Activated naive CD8-positive, alpha-beta T cell (primary cell): ENCODE results near the gene FCER1G.
"Not testable (repeated sequence)": the region's sequence is repeated elsewhere in the genome, so short reads cannot be mapped to it uniquely, and the experiment has no call there.

ENCODE experiments used
- H3K27ac Mint-ChIP-seq: one replicate; pipeline ENCODE4 v1.8.0; 2021; ENCODE audit warnings: mixed read lengths
- H3K27me3 Mint-ChIP-seq: one replicate; pipeline ENCODE4 v1.8.0; 2021; ENCODE audit warnings: mixed read lengths
- H3K36me3 Mint-ChIP-seq: one replicate; pipeline ENCODE4 v1.8.0; 2021; ENCODE audit warnings: mixed read lengths
- H3K4me1 Mint-ChIP-seq: one replicate; pipeline ENCODE4 v1.8.0; 2021; ENCODE audit warnings: low read depth, mixed read lengths
- H3K4me3 Mint-ChIP-seq: one replicate; pipeline ENCODE4 v1.8.0; 2021; ENCODE audit warnings: mild to moderate bottlenecking, mixed read lengths
- H3K9me3 Mint-ChIP-seq: one replicate; pipeline ENCODE4 v1.8.0; 2021; ENCODE audit warnings: low read depth, mixed read lengths

Gene FCER1G

GRCh38 chr1:161257109-161257508 lies 42.0 kb downstream of the FCER1G start:
- H3K27me3 Mint-ChIP-seq, result peaks cover 44% of the 10 kb centered on the region
- not testable (repeated sequence) for H3K9me3 Mint-ChIP-seq, H3K4me3 Mint-ChIP-seq, H3K27ac Mint-ChIP-seq
- peaks cover 15% of the 10 kb centered on the region for H3K36me3 Mint-ChIP-seq
- peaks cover 24% of the 10 kb centered on the region for H3K4me1 Mint-ChIP-seq

GRCh38 chr1:161258439-161259344 lies 43.6 kb downstream of the FCER1G start, which contains the start of gene PCP4L1:
Gene PCP4L1, plus strand, starts transcription at chr1:161258745. Its CDS starts 230 bp downstream, at chr1:161258975.
- H3K27me3 Mint-ChIP-seq, result peaks cover 48% of the 10 kb centered on the region
- peaks cover 3% of the 10 kb centered on the region for H3K9me3 Mint-ChIP-seq
- peak within 1 kb of the TSS; percentile 78 for H3K4me3 Mint-ChIP-seq
- H3K36me3 Mint-ChIP-seq, result peaks cover 15% of the 10 kb centered on the region
- peaks cover 24% of the 10 kb centered on the region for H3K4me1 Mint-ChIP-seq
- H3K27ac Mint-ChIP-seq, result no peak within 1 kb of the TSS

GRCh38 chr1:161259345-161259702 lies 44.2 kb downstream of the FCER1G start:
- Mint-ChIP-seq H3K4me1 (peaks cover 24% of the 10 kb centered on the region), H3K27me3 (peaks cover 48% of the 10 kb centered on the region), H3K9me3 (peaks cover 3% of the 10 kb centered on the region), H3K36me3 (peaks cover 15% of the 10 kb centered on the region), H3K4me3 (peak overlapping the region; percentile 78), H3K27ac (no peak overlapping the region)

- Mint-ChIP-seq H3K4me1 (peaks cover 24% of the 10 kb centered on the region), H3K27me3 (peaks cover 48% of the 10 kb centered on the region), H3K27ac (no peak overlapping the region), H3K9me3 (peaks cover 3% of the 10 kb centered on the region), H3K36me3 (peaks cover 15% of the 10 kb centered on the region), H3K4me3 (peak overlapping the region; percentile 78)
These were observed 44.7 kb downstream of the FCER1G start for GRCh38 chr1:161259765-161260164.

- peaks cover 3% of the 10 kb centered on the region for H3K9me3 Mint-ChIP-seq
- H3K4me3 Mint-ChIP-seq, result no peak overlapping the region
- H3K4me1 Mint-ChIP-seq, result peaks cover 24% of the 10 kb centered on the region
These were observed 45.5 kb downstream of the FCER1G start for GRCh38 chr1:161260376-161261260.

GRCh38 chr1:161261261-161262235 lies 46.5 kb downstream of the FCER1G start:
- Mint-ChIP-seq H3K27me3 (peaks cover 40% of the 10 kb centered on the region), H3K36me3 (peaks cover 13% of the 10 kb centered on the region), H3K4me1 (peaks cover 24% of the 10 kb centered on the region), H3K9me3 (peaks cover 3% of the 10 kb centered on the region), H3K4me3 (no peak overlapping the region), H3K27ac (no peak overlapping the region)

More at GRCh38 chr1:161260376-161261260, 45.5 kb downstream of the FCER1G start:
- Mint-ChIP-seq H3K27me3 (peaks cover 46% of the 10 kb centered on the region), H3K27ac (no peak overlapping the region), H3K36me3 (peaks cover 15% of the 10 kb centered on the region)

GRCh38 chr1:161265305-161265704 lies 50.2 kb downstream of the FCER1G start:
- Mint-ChIP-seq H3K4me1 (peaks cover 6% of the 10 kb centered on the region), H3K36me3 (no peaks in the 10 kb centered on the region), H3K27me3 (peaks cover 16% of the 10 kb centered on the region), H3K27ac (no peak overlapping the region), H3K9me3 (no peaks in the 10 kb centered on the region), H3K4me3 (no peak overlapping the region)

- Mint-ChIP-seq H3K4me3 (no peak overlapping the region), H3K27ac (no peak overlapping the region), H3K36me3 (no peaks in the 10 kb centered on the region), H3K4me1 (peaks cover 3% of the 10 kb centered on the region), H3K27me3 (peaks cover 12% of the 10 kb centered on the region), H3K9me3 (no peaks in the 10 kb centered on the region)
These were observed 51.1 kb downstream of the FCER1G start for GRCh38 chr1:161266202-161266601.

GRCh38 chr1:161266836-161267235 lies 51.7 kb downstream of the FCER1G start:
- Mint-ChIP-seq H3K27me3 (peaks cover 8% of the 10 kb centered on the region), H3K9me3 (no peaks in the 10 kb centered on the region), H3K27ac (no peak overlapping the region), H3K4me3 (no peak overlapping the region), H3K36me3 (no peaks in the 10 kb centered on the region), H3K4me1 (no peaks in the 10 kb centered on the region)

GRCh38 chr1:161267321-161267720 lies 52.2 kb downstream of the FCER1G start:
- no peaks in the 10 kb centered on the region for H3K9me3 Mint-ChIP-seq
- H3K4me3 Mint-ChIP-seq, result no peak overlapping the region
- no peaks in the 10 kb centered on the region for H3K4me1 Mint-ChIP-seq
- peaks cover 7% of the 10 kb centered on the region for H3K27me3 Mint-ChIP-seq
- no peak overlapping the region for H3K27ac Mint-ChIP-seq
- no peaks in the 10 kb centered on the region for H3K36me3 Mint-ChIP-seq
